OCI-LY7 (cell line): Measurements from ENCODE around the gene HACL1. TPM values are rescaled to one million over a fixed set of nuclear protein-coding genes. Genes with fewer than 3 reads are reported as not detected.

Experiments used
- BruUV-seq: library from RNA; stranded (reverse); fragments of 400-500 nt; replicated peaks from 2 replicates; lab custom pipeline; 2021; lab: Mats Ljungman, UMichigan
- CTCF ChIA-PET: fragments of 300-600 bp; sonication (Branson Sonifier 250); formaldehyde crosslinking; loops from one replicate; lab custom pipeline; 2022; ENCODE audit warnings: antibody characterized with exemption; ENCODE audit not compliant: unreplicated experiment; lab: Charles Lee
- POLR2A ChIA-PET: fragments of 300-600 bp; sonication (Branson Sonifier 250); formaldehyde crosslinking; loops from one replicate; lab custom pipeline; 2022; ENCODE audit warnings: antibody characterized with exemption; lab: Charles Lee
- DNase-seq: peaks from one replicate; pipeline ENCODE4 v3.0.0-alpha.2; 2015; ENCODE audit warnings: low spot score
- H2AFZ ChIP-seq: fragments of 200-600 bp; sonication (generic), shearing (Covaris generic); 2 replicates; pipeline ENCODE4 v1.6.1; 2014; ENCODE audit warnings: mild to moderate bottlenecking, antibody characterized with exemption, low read length, moderate library complexity
- H3K27ac ChIP-seq: fragments of 200-600 bp; sonication (generic); 2 replicates; pipeline ENCODE4 v1.5.1; 2014; ENCODE audit warnings: mixed run types, low read depth, mild to moderate bottlenecking, moderate library complexity, low read length, inconsistent platforms; ENCODE audit not compliant: poor library complexity, severe bottlenecking
- H3K36me3 ChIP-seq: fragments of 200-600 bp; sonication (generic); 2 replicates; pipeline ENCODE4 v1.6.1; 2014; ENCODE audit warnings: mild to moderate bottlenecking, antibody characterized with exemption, low read length, moderate library complexity, mixed read lengths; ENCODE audit not compliant: insufficient read depth
- H3K4me1 ChIP-seq: fragments of 200-600 bp; sonication (generic); 2 replicates; pipeline ENCODE4 v1.5.1; 2014; ENCODE audit warnings: mild to moderate bottlenecking, low read length; ENCODE audit not compliant: insufficient read depth, poor library complexity, severe bottlenecking
- H3K4me2 ChIP-seq: fragments of 200-600 bp; sonication (generic); 2 replicates; pipeline ENCODE4 v1.6.1; 2014; ENCODE audit warnings: mild to moderate bottlenecking, low read length
- H3K4me3 ChIP-seq: fragments of 200-600 bp; sonication (generic); 2 replicates; pipeline ENCODE4 v1.5.1; 2014; ENCODE audit warnings: mild to moderate bottlenecking, low read depth, low read length; ENCODE audit not compliant: poor library complexity, severe bottlenecking
- H3K79me2 ChIP-seq: fragments of 200-600 bp; sonication (generic); 2 replicates; pipeline ENCODE4 v1.6.1; 2016; ENCODE audit warnings: low read depth, mild to moderate bottlenecking, low read length, moderate library complexity, mixed read lengths; ENCODE audit not compliant: insufficient read depth
- H3K9me2 ChIP-seq: fragments of 200-600 bp; sonication (generic); 2 replicates; pipeline ENCODE4 v1.6.1; 2016; ENCODE audit warnings: mild to moderate bottlenecking, low read length, mixed read lengths; ENCODE audit not compliant: insufficient read depth
- H3K9me3 ChIP-seq: fragments of 200-600 bp; sonication (generic); 2 replicates; pipeline ENCODE4 v1.6.1; 2014; ENCODE audit warnings: mild to moderate bottlenecking, mixed run types, low read length, mixed read lengths
- H4K20me1 ChIP-seq: fragments of 200-600 bp; sonication (generic); 2 replicates; pipeline ENCODE4 v1.6.1; 2014; ENCODE audit warnings: mild to moderate bottlenecking, antibody characterized with exemption, low read length, moderate library complexity, mixed read lengths; ENCODE audit not compliant: insufficient read depth
- EZH2phosphoT487 ChIP-seq: fragments of 200-600 bp; sonication (generic); IDR thresholded peaks from 2 replicates; pipeline ENCODE4 v1.6.1; 2018; ENCODE audit warnings: low read depth, borderline replicate concordance, mild to moderate bottlenecking, mixed run types, antibody characterized with exemption, low read length, moderate library complexity, mixed read lengths
- intact Hi-C: fragments of 100-400 bp; cut with micrococcal nuclease; formaldehyde crosslinking; loops from one replicate; pipeline ENCODE4 v1.10.0; 2022; ENCODE audit not compliant: unreplicated experiment
- total RNA-seq, 2 experiments: library from RNA; depleted of rRNA in 1 of 2; stranded (reverse); fragments of >200 nt in 1 of 2; shearing (Covaris generic) in 1 of 2; gene quantifications; 2 replicates each; pipeline ENCODE4 v1.2.3, GENCODE V29; 2014 to 2022
- TF ChIP-seq, protein P1 (sequence below): fragments of 200-600 bp; sonication (generic); conservative IDR thresholded peaks from 2 replicates; pipeline ENCODE4 v1.5.1; 2014; ENCODE audit warnings: mild to moderate bottlenecking, antibody characterized with exemption, low read length, moderate library complexity, mixed read lengths

Gene HACL1
- total RNA-seq, 2 experiments from 2014 or later, result 22.0 to 25.5 TPM

DNA sequence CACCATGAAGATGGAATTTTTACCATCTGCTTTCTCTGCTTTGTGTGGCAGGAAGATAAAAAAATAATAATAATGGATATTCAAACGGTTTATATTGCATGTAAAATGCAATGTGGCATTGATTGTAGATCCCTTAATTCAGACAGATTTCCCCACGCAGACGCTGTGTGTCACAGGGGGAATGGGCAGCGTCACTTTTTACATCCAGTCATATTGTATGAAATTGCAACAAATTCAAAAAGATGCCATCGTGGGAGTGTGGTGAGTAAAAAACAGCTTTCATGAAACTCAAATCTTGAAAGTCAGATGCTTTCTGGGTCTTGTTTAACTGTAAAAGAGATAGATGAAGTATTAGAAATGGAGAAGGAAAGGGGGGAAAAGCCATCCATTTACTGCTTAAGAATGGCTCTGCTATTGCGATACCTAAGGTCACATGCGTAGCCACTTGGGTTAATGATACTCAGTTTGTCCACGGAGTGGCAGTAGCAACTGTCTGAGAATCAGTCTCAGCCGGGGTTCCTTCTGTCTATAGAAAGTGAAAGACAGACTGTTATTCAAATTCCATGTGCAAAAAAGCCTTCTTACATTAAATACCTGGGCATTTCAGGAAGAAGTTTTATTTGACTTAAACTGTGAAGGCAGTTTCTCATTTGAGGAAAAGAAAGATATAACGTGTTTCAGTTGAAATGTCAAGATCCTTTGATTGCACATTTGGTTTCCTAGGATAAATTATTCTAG lies 28.7 kb upstream of the HACL1 start:
- H3K79me2 ChIP-seq, result no peaks in the 10 kb centered on the region
- DNase-seq, result peak; percentile 87
- no peak overlapping the region for H3K27ac ChIP-seq
- no peaks in the 10 kb centered on the region for H3K9me3 ChIP-seq
- H2AFZ ChIP-seq, result peak overlapping the region; percentile 64; the same call in 1 of the 2 replicates
- peaks cover 10% of the 10 kb centered on the region for H3K4me1 ChIP-seq
- H3K9me2 ChIP-seq, result no peaks in the 10 kb centered on the region
- H3K36me3 ChIP-seq, result no peaks in the 10 kb centered on the region
- no peaks in the 10 kb centered on the region for H4K20me1 ChIP-seq
- POLR2A ChIA-PET, result interaction anchor here (0.8 kb wide), 1 partner anchor 84 kb away, joined by 3 read pairs; no protein-coding TSS in a partner anchor
- TF ChIP-seq, protein P1, sequence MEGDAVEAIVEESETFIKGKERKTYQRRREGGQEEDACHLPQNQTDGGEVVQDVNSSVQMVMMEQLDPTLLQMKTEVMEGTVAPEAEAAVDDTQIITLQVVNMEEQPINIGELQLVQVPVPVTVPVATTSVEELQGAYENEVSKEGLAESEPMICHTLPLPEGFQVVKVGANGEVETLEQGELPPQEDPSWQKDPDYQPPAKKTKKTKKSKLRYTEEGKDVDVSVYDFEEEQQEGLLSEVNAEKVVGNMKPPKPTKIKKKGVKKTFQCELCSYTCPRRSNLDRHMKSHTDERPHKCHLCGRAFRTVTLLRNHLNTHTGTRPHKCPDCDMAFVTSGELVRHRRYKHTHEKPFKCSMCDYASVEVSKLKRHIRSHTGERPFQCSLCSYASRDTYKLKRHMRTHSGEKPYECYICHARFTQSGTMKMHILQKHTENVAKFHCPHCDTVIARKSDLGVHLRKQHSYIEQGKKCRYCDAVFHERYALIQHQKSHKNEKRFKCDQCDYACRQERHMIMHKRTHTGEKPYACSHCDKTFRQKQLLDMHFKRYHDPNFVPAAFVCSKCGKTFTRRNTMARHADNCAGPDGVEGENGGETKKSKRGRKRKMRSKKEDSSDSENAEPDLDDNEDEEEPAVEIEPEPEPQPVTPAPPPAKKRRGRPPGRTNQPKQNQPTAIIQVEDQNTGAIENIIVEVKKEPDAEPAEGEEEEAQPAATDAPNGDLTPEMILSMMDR, result peak; percentile 94
- no peak for TF ChIP-seq EZH2phosphoT487
- peak overlapping the region; percentile 49 for H3K4me2 ChIP-seq
- CTCF ChIA-PET, result interaction anchor here (1.1 kb wide), 1 partner anchor 167 kb away, joined by 3 read pairs; the partner anchor contains the start of gene ANKRD28
- peak overlapping the region; percentile 35 for H3K4me3 ChIP-seq
- intact Hi-C loops, result loop anchor here (1.0 to 10.0 kb wide), 5 partner anchors 182 to 617 kb away; no protein-coding TSS in a partner anchor
- no TSS peak for BruUV-seq

DNA sequence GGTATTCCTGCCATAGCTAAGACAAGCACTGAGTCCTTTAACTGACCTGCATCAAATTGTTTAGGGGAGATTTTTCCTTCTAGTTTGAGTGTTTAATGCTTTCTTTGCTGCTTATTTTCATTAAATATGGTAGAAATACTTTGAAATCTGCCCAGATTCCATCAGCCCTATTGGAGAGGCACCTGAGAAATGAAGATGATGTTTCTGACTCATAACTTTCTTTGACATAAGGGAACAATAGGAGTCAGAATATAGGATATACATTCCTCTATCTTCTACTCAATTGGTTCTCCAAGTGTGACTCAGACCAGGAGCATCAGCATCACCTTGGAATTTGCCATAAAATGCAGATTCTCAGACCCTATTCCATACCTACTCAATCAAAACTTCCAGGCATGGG lies 27.6 kb upstream of the HACL1 start:
- TF ChIP-seq EZH2phosphoT487, result no peak
- TF ChIP-seq, protein P1, result no peak
- Histone ChIP-seq H2AFZ (no peak overlapping the region), H3K36me3 (no peaks in the 10 kb centered on the region), H4K20me1 (no peaks in the 10 kb centered on the region), H3K9me2 (no peaks in the 10 kb centered on the region), H3K4me3 (no peak overlapping the region), H3K9me3 (no peaks in the 10 kb centered on the region), H3K4me2 (no peak overlapping the region), H3K27ac (no peak overlapping the region), H3K79me2 (no peaks in the 10 kb centered on the region), H3K4me1 (peaks cover 10% of the 10 kb centered on the region)
- CTCF ChIA-PET, result no interaction called here
- POLR2A ChIA-PET, result interaction anchor here (1.0 kb wide), 1 partner anchor 17 kb away, joined by 3 read pairs; no protein-coding TSS in a partner anchor
- BruUV-seq, result no TSS peak
- no peak for DNase-seq
- intact Hi-C loops, result no loop called here
